Epithelial cell of prostate (primary cell): ENCODE data around the gene LRRC32.

Experiments
- DNase-seq: peaks from one replicate; pipeline ENCODE4 v3.0.0-alpha.2; 2011; ENCODE audit warnings: low read depth, low spot score
- H3K27ac ChIP-seq: fragments of 450-650 bp; 2 replicates; pipeline ENCODE4 v1.5.1; 2017; ENCODE audit warnings: mild to moderate bottlenecking

Gene LRRC32

DNA sequence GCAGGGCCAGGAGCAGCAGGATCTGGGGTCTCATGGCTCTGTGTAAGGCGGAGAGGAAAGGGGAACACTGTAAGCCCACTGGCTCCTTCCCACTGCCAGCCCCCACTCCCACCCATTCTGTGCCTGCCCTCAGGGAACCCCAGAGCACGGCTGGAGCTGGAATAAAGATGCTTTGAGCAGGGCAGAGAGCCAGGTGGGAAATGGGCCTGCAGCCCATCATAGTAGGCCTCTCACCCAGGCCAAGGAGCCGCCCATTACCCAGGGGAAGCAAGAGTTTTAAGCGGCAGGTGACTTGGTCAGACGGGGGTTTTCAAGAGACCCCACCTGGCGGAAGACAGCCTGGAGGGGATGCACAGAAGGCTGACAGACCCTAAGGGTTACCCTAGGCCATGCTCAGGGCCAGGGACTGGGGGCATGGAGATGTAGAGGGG, 4.6 kb downstream of the LRRC32 start:
- no peak overlapping the region for H3K27ac ChIP-seq

GRCh38 chr11:76665172-76665571, 5.4 kb downstream of the LRRC32 start:
- DNase-seq: no peak
- H3K27ac ChIP-seq: no peak overlapping the region

More for the DNA sequence above, 4.6 kb downstream of the LRRC32 start:
- no peak for DNase-seq

- no peak overlapping the region for H3K27ac ChIP-seq
Measured at GRCh38 chr11:76664578-76665061, 5.9 kb downstream of the LRRC32 start.

GRCh38 chr11:76663912-76664440, 6.6 kb downstream of the LRRC32 start:
- DNase-seq: no peak
- no peak overlapping the region for H3K27ac ChIP-seq

More at GRCh38 chr11:76664578-76665061, 5.9 kb downstream of the LRRC32 start:
- DNase-seq: no peak

DNA sequence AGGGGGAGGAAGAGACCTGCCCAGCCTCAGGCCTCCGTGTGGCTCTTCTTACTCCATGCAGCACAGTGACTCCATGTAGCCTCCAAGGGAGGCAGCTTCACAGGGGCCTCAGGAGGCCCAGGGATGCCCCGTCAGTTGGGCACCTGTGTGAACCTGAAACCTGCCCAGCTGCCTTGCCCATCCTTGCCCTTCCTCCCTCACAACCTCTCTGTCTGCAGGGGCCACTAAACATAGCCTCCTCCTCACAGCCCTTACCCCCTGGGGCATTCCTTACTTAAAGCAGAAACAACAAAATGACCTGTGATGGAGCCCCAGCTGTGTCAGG, 7.1 kb downstream of the LRRC32 start:
- DNase-seq: no peak
- no peak overlapping the region for H3K27ac ChIP-seq

DNA sequence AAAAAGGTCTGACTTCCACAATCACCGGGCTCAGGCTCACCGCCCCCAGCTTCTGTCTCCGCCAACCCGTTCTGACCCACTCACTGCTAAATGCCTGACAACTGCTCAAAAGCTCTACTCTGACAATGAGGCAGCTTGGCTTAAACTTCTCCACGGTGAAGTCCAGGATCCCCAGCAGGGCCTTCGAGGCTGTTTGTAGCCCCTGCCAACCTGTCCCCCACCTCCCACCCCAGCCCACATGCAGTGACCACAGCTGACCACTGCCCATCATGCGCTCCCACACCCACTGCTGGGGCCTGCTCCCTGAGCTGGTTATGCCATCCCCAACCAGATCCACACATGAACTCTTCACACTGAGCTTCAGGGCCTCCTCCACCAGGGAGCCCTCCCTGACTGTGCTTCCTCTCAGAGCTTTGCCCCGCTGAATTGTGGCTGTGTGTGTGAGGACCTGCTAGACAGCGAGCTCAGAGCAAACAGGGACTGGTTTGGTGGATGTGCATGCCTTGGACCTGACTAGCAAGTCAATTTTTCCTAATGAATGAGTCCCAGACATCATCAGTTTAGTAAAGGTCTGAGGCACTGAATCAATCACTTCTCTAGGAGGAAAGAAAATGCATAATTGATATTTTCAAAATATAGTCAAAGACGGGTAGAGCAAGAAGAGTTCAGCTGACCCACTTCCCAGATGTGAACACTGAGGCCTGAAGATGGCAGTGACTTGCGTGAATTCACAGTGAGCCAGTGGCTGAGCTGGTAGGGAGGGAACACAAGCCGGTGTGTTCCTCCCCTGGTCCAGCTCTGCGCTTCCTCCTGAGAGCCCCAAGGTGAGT, 7.7 kb downstream of the LRRC32 start:
- no peak overlapping the region for H3K27ac ChIP-seq
- no peak for DNase-seq

DNA sequence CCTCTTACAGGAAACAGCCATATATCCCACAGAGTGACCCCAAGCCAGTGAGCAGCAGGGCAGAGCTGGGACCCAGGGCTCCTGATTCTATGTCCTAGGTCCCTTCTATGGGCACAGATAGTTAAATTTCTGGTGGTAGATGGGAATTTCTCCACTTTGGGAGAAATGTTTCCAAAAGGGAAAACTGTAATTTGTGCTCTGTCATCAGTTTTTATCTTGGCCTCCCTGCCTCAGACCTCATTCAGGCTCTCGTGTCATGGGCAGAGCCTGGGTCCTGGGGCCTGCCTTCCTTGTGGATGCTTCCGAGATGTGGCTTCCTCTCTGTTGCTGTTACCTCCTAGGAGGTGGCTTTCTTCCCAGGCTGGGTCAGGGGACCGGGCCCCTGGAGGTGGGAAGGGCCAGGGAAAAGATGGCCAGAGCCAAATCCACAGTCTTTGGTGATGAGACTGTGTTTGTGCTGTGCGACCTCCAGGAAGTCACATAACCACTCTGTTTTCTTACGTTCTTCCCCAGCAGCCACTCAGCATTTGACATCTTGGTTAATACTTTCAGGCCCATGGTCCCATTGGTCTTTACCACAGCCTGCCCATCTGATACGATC, 8.6 kb downstream of the LRRC32 start:
- DNase-seq: no peak
- H3K27ac ChIP-seq: no peak overlapping the region

GRCh38 chr11:76661306-76661751, 9.2 kb downstream of the LRRC32 start:
- H3K27ac ChIP-seq: no peak overlapping the region
- DNase-seq: no peak

DNA sequence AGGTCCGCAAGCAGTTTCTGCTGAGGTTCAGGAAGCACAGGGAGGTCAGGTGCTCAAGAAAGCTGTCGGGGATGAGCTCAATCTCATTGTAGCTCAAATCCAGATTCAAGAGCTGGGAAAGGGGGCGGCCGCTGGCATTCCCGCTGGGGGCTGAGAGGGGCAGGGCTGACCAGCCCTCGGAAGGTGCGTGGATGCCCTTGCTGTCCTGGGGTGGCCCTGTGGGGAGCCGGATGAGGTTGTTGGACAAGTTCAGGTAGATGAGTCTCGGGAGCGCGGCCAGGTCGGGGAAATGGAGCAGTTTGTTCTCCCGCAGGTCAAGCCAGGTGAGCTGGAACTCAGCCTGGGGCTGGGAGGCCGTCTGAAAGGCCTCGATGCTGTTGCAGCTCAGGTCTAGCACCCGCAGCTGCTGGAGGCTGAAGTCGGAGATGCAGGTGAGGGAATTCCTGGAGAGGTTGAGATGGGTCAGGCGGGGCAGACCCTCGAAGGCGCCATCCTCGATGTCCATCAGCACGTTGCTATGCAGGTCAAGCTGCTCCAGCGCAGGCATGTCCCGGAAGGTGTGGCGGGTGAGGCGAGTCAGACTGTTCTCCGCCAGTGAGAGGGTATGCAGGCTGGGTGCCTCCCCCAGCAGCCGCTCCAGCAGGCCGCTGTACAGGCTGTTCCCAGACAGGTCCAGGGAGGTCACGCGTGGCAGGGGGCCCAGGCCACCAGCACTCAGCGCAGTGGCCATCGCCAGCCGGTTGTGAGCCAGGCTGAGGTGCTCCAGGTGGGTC, 9.8 kb downstream of the LRRC32 start:
- DNase-seq: no peak
- no peak overlapping the region for H3K27ac ChIP-seq

- no peak for DNase-seq
- no peak overlapping the region for H3K27ac ChIP-seq
Measured at GRCh38 chr11:76659672-76660532, 10.6 kb downstream of the LRRC32 start.

GRCh38 chr11:76658651-76659650, 11.6 kb downstream of the LRRC32 start:
- no peak overlapping the region for H3K27ac ChIP-seq
- no peak for DNase-seq

DNA sequence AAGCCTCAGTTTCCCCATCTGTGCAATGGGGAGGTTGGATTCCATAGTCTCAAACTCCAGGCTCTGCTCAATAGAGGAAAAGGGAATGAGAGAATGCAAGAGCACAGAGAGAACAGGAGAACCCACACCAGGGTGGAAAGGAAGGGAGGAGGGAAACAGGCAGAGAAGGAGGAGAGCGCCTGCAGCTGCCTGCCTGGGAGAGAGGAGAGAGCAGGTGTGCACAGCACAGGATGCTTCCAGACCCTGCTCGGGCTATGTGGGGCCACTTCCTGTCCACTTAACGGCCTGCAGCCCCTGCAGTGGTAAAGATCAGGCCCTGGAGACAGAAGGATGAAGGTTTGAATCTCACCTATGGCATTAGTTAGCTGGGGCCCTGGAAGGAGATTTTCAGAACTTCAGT, 12.3 kb downstream of the LRRC32 start:
- no peak for DNase-seq

GRCh38 chr11:76657187-76658170, 13.1 kb downstream of the LRRC32 start:
- H3K27ac ChIP-seq: no peak overlapping the region
- no peak for DNase-seq

More for the DNA sequence above, 12.3 kb downstream of the LRRC32 start:
- no peak overlapping the region for H3K27ac ChIP-seq

GRCh38 chr11:76656571-76657081, 13.9 kb downstream of the LRRC32 start:
- H3K27ac ChIP-seq: no peak overlapping the region
- no peak for DNase-seq

DNA sequence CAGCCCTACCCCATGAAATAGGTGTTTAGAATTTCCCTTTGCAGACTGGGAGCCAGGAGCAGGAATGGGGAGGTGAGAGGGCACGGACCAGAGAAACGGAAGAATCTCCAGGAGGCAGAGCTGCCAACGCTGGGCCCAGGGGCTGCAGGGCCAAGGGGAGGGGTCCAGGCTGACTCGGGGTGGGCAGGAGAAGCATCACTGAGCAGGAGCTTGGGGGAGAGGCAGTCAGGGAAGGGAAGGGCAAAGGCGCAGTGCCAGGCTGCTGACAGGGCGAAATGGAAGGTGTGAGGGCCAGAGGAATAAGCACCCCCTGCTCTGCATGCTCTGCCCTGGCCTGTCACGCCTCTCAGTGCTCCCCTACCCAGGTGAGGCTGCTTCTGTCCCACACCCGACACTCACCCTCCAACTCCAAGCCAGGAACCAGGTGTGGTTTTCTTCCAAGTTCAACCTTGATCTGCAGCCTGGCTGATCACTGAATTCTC, 14.5 kb downstream of the LRRC32 start:
- no peak for DNase-seq
- H3K27ac ChIP-seq: no peak overlapping the region

DNA sequence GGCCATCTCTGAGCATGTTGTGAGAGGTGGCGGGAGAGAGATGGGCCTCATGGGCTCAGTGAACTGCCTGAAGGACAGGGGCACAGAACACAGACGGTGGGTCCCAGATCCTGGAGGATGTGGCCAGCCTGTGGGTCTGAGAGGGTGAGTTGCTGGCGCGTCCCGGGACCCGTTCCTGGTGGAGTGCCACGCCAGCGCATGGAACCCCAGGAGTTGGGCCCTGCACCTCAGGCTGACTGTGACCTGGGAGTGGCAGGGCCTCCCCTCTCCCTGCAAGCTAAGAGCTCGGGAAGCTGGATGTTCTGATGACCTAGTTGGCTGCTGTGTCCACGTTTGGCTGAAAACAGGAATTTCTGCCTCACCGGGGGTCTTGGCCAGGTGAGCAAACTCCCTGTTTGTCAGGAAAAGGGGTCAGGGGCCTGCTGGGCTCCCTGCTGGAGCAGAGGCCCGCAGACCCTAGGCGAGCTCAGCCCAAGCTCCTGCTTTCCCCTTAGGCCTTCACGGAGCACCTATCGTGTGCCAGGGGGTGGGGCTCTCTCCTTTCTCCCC, 15.0 kb downstream of the LRRC32 start:
- DNase-seq: no peak
- H3K27ac ChIP-seq: no peak overlapping the region

GRCh38 chr11:76654980-76655379, 15.6 kb downstream of the LRRC32 start:
- DNase-seq: no peak

More at GRCh38 chr11:76654980-76655379, 15.6 kb downstream of the LRRC32 start:
- no peak overlapping the region for H3K27ac ChIP-seq
